Measurements from ENCODE around the gene PANK4.

PANK4 gene

GRCh38 chr1:2567083-2567679 is 40.8 kb upstream of the PANK4 start:
- Histone ChIP-seq H4K20me1 (ENCODE audit: control insufficient read depth, insufficient read depth, low read depth, low read length) (no peaks in the 10 kb centered on the region), H3F3A (ENCODE audit: control insufficient read depth, insufficient read depth) (no peaks in the 10 kb centered on the region), H3K4me3 (ENCODE audit: low read length) (no peak overlapping the region), H3K9me3 (ENCODE audit: control insufficient read depth, insufficient read depth, low read length) (no peaks in the 10 kb centered on the region), H3K79me2 (ENCODE audit: control insufficient read depth, low read length) (no peaks in the 10 kb centered on the region), H3K9me2 (replicated peaks; ENCODE audit: control insufficient read depth, low read length) (no peaks in the 10 kb centered on the region), H3K4me2 (ENCODE audit: low read length) (no peak overlapping the region), H3K36me3 (ENCODE audit: control insufficient read depth, low read length) (no peaks in the 10 kb centered on the region), H3K27ac (ENCODE audit: low read depth, low read length) (no peak overlapping the region), H3K27me3 (ENCODE audit: control insufficient read depth, low read length) (no peaks in the 10 kb centered on the region), H3K4me1 (ENCODE audit: control insufficient read depth, low read length) (no peaks in the 10 kb centered on the region)
- TF ChIP-seq CTCF (IDR thresholded peaks at IDR 0.05; ENCODE audit: low read depth, low read length, poor library complexity, severe bottlenecking) (no peak), EZH2phosphoT487 (IDR thresholded peaks at IDR 0.05; ENCODE audit: borderline replicate concordance, low read length) (no peak)

- Histone ChIP-seq H3F3A (ENCODE audit: control insufficient read depth, insufficient read depth) (no peaks in the 10 kb centered on the region), H3K9me2 (replicated peaks; ENCODE audit: control insufficient read depth, low read length) (no peaks in the 10 kb centered on the region), H3K27ac (ENCODE audit: low read depth, low read length) (no peak overlapping the region), H3K4me3 (ENCODE audit: low read length) (no peak overlapping the region), H3K27me3 (ENCODE audit: control insufficient read depth, low read length) (no peaks in the 10 kb centered on the region), H3K4me1 (ENCODE audit: control insufficient read depth, low read length) (no peaks in the 10 kb centered on the region), H3K79me2 (ENCODE audit: control insufficient read depth, low read length) (no peaks in the 10 kb centered on the region), H3K9me3 (ENCODE audit: control insufficient read depth, insufficient read depth, low read length) (no peaks in the 10 kb centered on the region), H3K36me3 (ENCODE audit: control insufficient read depth, low read length) (no peaks in the 10 kb centered on the region), H4K20me1 (ENCODE audit: control insufficient read depth, insufficient read depth, low read depth, low read length) (no peaks in the 10 kb centered on the region), H3K4me2 (ENCODE audit: low read length) (no peak overlapping the region)
- TF ChIP-seq CTCF (IDR thresholded peaks at IDR 0.05; ENCODE audit: low read depth, low read length, poor library complexity, severe bottlenecking) (no peak), EZH2phosphoT487 (IDR thresholded peaks at IDR 0.05; ENCODE audit: borderline replicate concordance, low read length) (no peak)
Observed at GRCh38 chr1:2566101-2567045, 40.0 kb upstream of the PANK4 start.

- Histone ChIP-seq H3K4me2 (ENCODE audit: low read length) (no peak overlapping the region), H3K36me3 (ENCODE audit: control insufficient read depth, low read length) (no peaks in the 10 kb centered on the region), H3K27ac (ENCODE audit: low read depth, low read length) (no peak overlapping the region), H3K9me2 (replicated peaks; ENCODE audit: control insufficient read depth, low read length) (no peaks in the 10 kb centered on the region), H3K79me2 (ENCODE audit: control insufficient read depth, low read length) (no peaks in the 10 kb centered on the region), H3K27me3 (ENCODE audit: control insufficient read depth, low read length) (no peaks in the 10 kb centered on the region), H3F3A (ENCODE audit: control insufficient read depth, insufficient read depth) (no peaks in the 10 kb centered on the region), H3K4me3 (ENCODE audit: low read length) (no peak overlapping the region), H4K20me1 (ENCODE audit: control insufficient read depth, insufficient read depth, low read depth, low read length) (no peaks in the 10 kb centered on the region), H3K9me3 (ENCODE audit: control insufficient read depth, insufficient read depth, low read length) (no peaks in the 10 kb centered on the region), H3K4me1 (ENCODE audit: control insufficient read depth, low read length) (no peaks in the 10 kb centered on the region)
- TF ChIP-seq CTCF (IDR thresholded peaks at IDR 0.05; ENCODE audit: low read depth, low read length, poor library complexity, severe bottlenecking): no peak
- TF ChIP-seq EZH2phosphoT487 (IDR thresholded peaks at IDR 0.05; ENCODE audit: borderline replicate concordance, low read length): no peak
Observed at GRCh38 chr1:2564815-2565374, 38.5 kb upstream of the PANK4 start.

Data from DOHH2 (cell line).